AG09319 (cell line): ENCODE data around the gene KLRC2.

Experiments used
- DNase-seq: peaks from one replicate; pipeline ENCODE4 v3.0.0-alpha.2; 2010; ENCODE audit warnings: low read depth; ENCODE audit errors: extremely low read depth
- TF ChIP-seq, protein P1 (sequence below): IDR thresholded peaks from 2 replicates; pipeline ENCODE4 v1.5.1; 2011; ENCODE audit warnings: low read depth, mild to moderate bottlenecking, inconsistent platforms, low read length, moderate library complexity

KLRC2 gene

DNA sequence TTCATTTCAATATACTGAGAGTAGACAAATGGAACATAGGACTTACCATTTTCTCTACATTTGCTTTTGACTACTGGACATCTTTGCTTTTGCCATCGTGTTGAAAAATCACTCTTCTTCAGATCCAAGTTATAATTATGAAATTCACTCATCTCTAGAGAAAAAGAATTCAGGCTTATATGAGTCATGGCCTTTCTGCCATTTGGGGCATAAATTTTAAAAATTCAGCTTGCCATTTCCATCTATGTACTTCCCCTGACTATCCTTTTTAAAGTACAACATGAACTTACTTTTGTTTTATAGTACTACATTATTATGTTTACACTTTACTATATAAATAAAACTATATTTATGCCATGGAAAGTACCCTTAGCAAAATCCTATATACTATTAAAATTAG is 49.0 kb downstream of the KLRC2 start:
- TF ChIP-seq, protein P1, sequence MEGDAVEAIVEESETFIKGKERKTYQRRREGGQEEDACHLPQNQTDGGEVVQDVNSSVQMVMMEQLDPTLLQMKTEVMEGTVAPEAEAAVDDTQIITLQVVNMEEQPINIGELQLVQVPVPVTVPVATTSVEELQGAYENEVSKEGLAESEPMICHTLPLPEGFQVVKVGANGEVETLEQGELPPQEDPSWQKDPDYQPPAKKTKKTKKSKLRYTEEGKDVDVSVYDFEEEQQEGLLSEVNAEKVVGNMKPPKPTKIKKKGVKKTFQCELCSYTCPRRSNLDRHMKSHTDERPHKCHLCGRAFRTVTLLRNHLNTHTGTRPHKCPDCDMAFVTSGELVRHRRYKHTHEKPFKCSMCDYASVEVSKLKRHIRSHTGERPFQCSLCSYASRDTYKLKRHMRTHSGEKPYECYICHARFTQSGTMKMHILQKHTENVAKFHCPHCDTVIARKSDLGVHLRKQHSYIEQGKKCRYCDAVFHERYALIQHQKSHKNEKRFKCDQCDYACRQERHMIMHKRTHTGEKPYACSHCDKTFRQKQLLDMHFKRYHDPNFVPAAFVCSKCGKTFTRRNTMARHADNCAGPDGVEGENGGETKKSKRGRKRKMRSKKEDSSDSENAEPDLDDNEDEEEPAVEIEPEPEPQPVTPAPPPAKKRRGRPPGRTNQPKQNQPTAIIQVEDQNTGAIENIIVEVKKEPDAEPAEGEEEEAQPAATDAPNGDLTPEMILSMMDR = no peak

GRCh38 chr12:10385166-10385613 is 50.6 kb downstream of the KLRC2 start:
- TF ChIP-seq, protein P1 = no peak
- DNase-seq = no peak

More for the DNA sequence above, 49.0 kb downstream of the KLRC2 start:
- DNase-seq = no peak

GRCh38 chr12:10384191-10384590 is 51.6 kb downstream of the KLRC2 start:
- DNase-seq = no peak
- TF ChIP-seq, protein P1 = no peak

DNA sequence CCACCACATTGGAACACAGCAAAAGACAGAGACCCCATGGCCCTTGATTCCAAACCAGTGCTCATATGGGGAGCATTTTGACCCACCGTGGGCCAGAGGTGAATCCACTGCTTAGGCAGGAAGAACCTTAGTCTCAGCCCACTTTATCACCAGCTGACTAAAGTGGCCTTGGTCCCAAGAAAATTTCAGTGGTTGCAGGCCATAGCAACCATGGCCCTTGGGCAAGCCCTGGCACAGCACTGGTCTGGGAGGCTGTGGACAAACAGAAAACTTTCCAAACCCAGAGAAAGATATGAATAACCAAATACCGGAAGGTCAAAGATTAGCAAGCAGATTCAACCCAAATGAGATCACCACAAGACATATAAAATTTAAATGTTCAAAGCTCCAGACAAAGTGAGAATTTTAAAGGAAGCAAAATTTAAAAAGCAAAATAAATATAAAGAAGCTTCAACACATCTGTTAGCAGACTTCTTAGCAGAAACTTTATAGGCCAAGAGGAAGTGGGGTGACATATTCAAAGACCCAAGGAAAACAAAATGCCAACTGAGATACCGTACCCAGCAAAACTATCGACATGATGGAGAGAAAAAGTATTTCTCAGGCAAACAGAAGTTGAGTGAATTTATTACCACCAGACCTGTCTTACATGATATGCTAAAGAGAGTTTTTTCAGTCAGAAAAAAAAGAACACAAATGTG is 53.7 kb downstream of the KLRC2 start:
- TF ChIP-seq, protein P1 = no peak
- no peak for DNase-seq
